DND-41 (cell line): Measurements from ENCODE around the gene CTTNBP2.

Source experiments
- CTCF ChIP-seq: IDR thresholded peaks from 2 replicates; pipeline ENCODE4 v1.5.1; 2012; ENCODE audit warnings: borderline replicate concordance, low read length, moderate library complexity, mild to moderate bottlenecking; ENCODE audit not compliant: poor library complexity, severe bottlenecking; ENCODE audit errors: extremely low read depth
- EZH2 ChIP-seq: IDR thresholded peaks from 3 replicates; pipeline ENCODE4 v1.6.1; 2012; ENCODE audit warnings: borderline replicate concordance, low read depth, mild to moderate bottlenecking, moderate library complexity, low read length, inconsistent platforms; ENCODE audit not compliant: severe bottlenecking

- no peak for TF ChIP-seq CTCF
- no peak for TF ChIP-seq EZH2
Measured at GRCh38 chr7:117808341-117808757, 64.9 kb downstream of the CTTNBP2 start.
